Measurements from ENCODE around the gene AKR1C8.

Gene AKR1C8

DNA sequence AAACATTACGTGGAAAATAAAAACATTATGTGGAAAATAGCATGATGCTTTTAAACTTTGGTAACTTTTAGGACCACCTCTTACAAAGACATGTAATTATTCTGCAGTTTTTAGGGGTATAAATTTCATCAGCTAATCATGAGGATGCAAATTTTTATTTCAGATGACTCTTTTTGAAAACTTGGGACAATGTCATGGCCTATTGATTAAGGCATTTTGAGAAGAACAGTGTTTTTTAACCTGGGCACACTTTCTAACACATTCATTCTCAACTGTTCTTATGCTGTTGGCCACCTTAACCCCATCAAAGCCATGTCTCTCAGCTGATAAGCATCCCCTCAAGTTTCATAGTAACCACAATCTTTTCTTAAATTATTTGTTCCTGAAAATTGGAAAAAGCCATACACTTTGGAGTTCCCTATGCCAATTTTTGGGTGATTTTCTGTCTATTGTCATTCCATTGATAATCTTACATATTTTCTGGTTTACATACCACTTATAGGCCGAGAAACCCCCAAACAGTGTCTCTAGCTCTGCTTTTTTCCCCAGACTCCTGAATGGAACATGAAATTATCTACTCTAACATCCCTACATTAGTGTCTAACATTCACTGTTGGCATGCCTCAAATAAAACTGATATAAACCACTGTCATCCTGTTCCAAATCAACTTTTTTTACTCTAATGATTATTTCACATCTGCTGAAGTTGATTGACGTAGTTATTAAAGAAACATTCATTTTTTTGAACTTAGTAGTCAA lies 76.1 kb downstream of the AKR1C8 start:
- DNase-seq (ENCODE audit: low read depth): no peak

DNA sequence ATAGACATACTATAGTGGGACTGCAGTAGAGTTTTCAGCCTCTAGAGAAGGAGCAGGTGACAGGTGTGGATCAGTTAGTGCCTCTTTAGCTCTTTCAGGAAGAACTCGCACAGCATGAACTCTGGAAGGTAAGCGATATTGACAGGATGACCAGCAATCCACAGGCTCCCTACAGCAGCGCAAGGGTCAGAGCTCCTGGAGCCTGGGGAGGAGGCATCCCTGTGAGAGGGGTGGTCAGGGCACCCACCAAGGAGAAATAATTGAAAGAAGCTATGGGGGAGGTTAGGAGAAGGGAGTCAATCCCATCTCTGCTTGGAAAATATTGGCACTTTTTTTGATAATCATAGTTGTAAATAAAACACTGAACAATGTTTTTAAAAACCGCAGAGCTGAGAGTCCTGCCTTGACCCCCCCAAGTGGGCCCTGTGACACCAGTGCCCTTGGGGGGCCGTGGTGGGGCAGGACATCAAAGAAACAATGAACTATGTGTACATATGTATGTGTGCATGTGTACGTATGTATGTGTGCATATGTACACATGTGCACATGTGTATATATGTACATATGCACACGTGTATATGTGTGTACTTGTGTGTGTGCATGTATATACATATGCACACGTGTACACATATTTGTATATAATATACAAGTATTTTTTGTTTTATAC lies 77.0 kb downstream of the AKR1C8 start:
- DNase-seq (ENCODE audit: low read depth): no peak

- DNase-seq (ENCODE audit: low read depth): no peak
Measured at GRCh38 chr10:5106553-5106952, 78.4 kb downstream of the AKR1C8 start.

DNA sequence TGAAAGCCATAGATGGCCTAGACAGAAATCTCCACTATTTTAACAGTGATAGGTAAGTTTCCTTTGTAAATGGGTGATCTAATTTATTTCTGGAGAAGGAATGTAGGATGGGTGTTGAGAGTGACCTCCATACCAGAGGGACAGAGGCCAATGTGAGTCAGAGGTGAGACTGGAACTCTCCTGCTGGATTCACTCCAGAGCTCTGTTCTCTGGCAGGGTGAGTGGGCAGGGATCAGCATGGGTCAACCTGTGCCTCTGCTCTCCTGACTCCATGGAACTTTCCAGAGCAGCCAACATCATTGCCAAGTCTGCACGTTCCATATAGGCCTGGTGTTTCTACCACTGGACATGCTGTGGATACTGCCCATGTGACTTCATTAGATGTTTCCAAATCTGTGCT lies 79.3 kb downstream of the AKR1C8 start:
- DNase-seq (ENCODE audit: low read depth): no peak

Data from T follicular helper cell (primary cell).